ENCODE results near the gene TBATA.
A peak's percentile ranks its signal among the peaks of the same experiment; 100 is the strongest.

TBATA gene

GRCh38 chr10:70759781-70760180, 25.4 kb downstream of the TBATA start:
- no peak for DNase-seq

DNA sequence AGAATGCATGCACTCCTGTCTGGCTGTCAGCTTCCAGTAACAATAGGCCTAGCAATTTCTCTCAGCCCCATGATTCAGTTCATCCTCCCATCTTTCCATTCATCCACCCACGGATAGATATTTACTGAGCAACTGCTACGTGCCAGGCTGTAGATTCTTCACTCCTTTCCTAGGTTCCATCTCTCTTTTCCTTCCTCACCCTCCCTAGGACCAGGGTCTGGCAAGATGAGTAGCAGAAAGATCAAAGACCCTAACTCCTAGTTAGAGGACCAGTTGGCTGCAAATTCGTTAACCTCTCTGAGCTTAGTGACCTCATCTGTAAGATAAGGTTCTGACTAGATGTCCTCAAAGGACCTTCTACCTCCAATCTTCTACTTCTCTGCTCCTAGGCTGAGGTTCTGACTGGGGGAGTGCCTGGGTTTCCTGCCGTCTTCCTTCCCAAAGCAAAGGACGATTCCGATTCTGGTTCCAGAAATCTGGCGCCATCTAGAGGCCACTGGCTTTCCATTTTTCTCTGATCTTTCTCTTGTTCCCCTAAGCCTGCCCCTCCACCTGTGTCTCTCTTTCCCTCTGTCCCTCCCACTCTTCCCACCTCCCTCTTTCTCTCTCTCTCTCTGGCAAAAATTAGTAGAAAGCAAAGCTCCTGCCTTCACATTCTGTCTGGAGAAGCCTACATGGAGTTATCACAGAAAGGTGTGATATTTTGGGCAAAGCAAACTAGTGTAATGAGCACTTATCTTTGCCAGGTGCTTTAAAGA, 26.2 kb downstream of the TBATA start:
- DNase-seq = peak; percentile 48 to 56

DNA sequence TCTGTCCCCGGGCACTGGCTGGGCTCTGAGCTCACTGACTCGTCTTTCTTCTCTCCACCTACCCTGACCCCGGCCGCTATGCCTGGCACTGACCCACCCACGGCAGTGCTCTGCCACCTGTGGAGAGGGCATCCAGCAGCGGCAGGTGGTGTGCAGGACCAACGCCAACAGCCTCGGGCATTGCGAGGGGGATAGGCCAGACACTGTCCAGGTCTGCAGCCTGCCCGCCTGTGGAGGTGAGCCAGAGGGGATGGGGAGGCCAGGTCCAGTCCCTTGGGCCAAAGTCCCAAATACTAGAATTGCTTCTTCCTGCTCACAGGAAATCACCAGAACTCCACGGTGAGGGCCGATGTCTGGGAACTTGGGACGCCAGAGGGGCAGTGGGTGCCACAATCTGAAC, 27.3 kb downstream of the TBATA start:
- DNase-seq = no peak

- no peak for DNase-seq
Observed at GRCh38 chr10:70756700-70757360, 28.3 kb downstream of the TBATA start.

GRCh38 chr10:70753841-70754621, 31.1 kb downstream of the TBATA start:
- DNase-seq = no peak

- DNase-seq = no peak
Observed at GRCh38 chr10:70753026-70753663, 32.0 kb downstream of the TBATA start.

DNA sequence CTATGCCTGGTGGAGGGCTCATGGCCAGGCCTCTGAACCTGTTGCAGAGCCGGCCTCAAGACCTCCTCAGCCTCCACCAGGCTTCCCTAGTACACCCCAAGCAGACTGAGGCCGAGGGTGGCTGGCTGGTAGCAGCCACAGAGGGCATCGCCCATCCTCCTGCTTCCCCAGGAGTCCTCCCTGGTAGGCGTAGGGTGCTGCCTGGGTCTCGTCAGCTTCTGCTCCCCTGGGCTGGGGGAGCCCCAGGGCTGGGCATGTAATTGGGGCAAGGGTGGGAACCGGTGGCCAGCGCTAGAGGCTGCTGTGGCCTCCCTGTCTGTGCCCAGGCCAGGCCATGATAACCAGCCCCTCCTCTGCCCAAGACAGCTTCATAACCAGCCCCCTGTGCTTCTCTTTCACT, 32.6 kb downstream of the TBATA start:
- DNase-seq = no peak

DNA sequence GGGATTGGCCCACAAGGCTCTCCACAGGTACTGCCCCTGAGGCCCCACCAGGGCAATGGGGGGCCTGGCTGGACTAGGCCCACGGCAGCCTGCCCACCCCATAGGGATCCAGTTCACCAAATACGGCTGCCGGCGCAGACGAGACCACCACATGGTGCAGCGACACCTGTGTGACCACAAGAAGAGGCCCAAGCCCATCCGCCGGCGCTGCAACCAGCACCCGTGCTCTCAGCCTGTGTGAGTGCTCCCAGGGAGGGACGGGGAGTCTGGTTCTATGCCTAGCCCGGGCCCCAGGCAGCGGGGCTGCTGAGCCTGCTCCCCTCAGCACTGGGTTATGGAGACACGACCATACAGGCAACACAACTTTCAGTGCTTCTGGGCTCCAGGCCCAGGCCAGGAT, 33.2 kb downstream of the TBATA start:
- no peak for DNase-seq

- no peak for DNase-seq
Observed at GRCh38 chr10:70751356-70751755, 33.8 kb downstream of the TBATA start.

DNA sequence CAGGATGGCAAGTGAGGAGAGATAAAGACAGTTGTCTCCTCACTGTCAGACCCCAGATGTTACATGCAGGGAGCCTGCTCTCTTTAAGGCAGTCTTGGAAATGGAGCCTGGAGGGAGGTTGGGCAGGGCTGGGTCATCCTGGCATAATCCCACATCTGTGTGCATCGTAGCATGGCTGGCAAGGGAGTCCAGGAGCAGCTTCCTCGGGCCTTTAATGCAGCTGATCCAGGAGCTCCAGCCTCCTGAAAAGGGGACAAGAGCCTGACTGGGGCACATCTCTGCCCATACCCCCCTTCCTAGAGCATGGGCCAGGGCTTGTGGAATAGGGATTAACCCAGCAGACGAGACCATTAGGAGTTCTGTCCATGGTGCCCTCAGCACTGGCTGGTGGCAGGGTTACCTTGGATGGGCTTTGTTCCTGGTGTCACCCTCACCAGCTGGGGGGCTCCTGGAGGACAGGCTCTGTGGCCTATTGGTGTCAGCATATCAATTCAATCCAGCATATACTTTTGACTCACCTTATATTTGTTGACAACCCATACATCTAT, 34.9 kb downstream of the TBATA start:
- DNase-seq = no peak

- DNase-seq = no peak
Observed at GRCh38 chr10:70749756-70750155, 35.4 kb downstream of the TBATA start.

- DNase-seq = no peak
Observed at GRCh38 chr10:70748801-70749573, 36.2 kb downstream of the TBATA start.

- DNase-seq = no peak
Observed at GRCh38 chr10:70748305-70748704, 36.9 kb downstream of the TBATA start.

- DNase-seq = no peak
Observed at GRCh38 chr10:70747192-70747965, 37.8 kb downstream of the TBATA start.

GRCh38 chr10:70745555-70745954, 39.6 kb downstream of the TBATA start:
- no peak for DNase-seq

DNA sequence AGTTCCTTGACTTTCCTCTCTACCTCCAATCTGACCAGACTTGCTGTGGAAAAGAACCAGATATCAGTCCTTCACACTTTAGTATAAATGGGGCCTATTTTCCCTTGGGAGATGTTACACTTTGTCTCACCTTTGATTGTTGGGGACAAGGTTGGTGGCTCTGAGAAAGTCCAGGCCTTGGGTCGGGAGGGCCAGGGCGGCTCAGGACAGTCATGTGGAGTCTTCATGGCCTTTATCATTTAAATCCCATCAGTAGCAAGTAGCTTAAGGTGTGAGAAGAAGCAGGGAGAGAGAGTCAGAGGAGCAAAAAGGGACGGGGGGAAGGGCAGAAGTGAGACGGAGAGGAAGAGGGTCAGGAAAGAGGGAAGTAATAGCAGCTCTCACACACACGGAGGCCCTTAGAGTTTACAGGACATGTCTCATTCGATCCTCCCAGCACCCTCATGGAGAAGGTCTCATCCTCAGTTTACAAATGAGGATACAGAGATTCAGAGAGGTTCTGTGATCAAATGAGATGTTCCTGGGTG, 40.5 kb downstream of the TBATA start:
- DNase-seq = no peak

- no peak for DNase-seq
Observed at GRCh38 chr10:70743879-70744278, 41.3 kb downstream of the TBATA start.

GRCh38 chr10:70743430-70743788, 41.8 kb downstream of the TBATA start:
- no peak for DNase-seq

DNA sequence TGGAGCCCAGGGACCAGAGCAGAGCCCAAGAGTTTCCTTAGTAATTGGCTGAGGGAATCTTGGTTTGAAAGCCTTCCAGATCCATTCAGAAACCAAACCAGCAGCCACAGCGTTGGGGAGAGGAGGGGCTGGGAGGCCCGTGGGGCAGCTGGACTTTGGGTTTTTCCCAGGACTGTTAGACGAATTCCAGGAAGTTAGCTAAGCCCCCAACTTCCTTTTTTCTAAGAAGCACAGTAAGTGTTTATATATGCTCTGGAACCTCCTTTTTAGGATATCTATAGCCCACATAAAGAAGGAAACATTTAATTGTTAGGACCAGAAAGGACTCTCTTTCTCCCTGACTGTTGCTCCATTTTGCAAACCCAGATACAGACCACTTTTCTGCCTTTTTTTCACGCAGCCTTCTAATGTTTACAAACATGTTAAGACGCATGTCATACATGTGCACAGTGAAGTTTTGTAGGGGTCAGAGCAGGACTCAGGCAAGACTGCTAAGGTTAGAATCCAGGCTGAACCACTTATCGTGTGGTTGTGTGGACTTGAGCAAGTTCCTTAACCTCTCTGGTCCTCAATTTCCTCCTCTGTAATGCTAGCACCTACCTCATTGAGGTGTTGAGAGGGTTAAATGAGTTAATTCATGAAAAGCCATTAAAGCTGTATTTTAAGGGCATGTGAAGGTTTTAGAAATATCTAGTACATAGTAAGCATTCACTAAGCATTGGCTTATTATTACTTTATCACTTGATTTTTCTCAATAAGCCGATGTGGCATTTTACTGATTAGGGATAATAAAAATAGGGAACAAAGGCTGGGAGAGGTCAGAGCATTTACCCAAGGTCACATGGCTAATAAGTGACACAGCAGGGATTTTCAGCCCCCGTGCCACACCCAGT, 42.4 kb downstream of the TBATA start:
- no peak for DNase-seq
